GM03348 (cell line): ENCODE results near the gene CDH13.
A peak's percentile ranks its signal among the peaks of the same experiment; 100 is the strongest.

Source experiments
- DNase-seq: peaks from one replicate; pipeline ENCODE4 v3.0.0; 2012; ENCODE audit warnings: low spot score

Gene CDH13

DNA sequence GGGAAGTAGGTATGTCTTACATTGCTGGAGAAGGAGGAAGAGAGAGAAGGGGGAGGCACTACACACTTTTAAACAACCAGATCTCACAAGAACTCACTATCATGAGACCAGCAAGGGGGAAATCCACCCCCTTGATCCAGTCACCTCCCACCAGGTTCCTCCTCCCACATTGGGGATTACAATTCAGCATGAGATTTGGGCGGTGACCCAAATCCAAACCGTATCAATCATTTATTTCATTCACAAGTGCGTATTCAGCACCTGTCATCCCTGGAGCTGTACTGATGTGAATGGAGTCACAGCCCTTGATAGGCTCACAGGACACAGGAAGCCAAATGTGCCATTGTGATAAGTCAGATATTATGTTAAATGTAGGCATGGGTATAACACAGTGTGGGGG is 952.7 kb downstream of the CDH13 start:
- DNase-seq, result no peak

DNA sequence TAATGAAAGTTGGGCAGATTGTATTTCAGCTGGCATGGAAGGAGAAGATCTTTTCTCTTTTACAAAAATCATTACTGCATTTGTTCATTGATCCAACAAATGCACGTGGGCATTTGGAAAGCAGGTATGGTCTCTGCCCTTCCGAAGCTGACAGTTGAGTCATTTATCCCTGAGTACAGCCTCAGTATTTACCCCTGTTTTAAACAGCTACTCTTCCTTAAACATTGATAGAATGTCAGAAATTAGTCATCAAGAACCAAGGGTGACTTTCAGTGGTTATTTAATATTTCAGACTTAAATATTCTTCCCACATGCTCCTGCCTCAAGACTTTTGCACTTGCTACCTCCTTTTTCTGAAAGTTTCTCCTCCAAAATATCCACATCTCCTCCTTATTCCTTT is 954.3 kb downstream of the CDH13 start:
- DNase-seq, result no peak

GRCh38 chr16:83581994-83582747 is 955.4 kb downstream of the CDH13 start:
- DNase-seq, result no peak

DNA sequence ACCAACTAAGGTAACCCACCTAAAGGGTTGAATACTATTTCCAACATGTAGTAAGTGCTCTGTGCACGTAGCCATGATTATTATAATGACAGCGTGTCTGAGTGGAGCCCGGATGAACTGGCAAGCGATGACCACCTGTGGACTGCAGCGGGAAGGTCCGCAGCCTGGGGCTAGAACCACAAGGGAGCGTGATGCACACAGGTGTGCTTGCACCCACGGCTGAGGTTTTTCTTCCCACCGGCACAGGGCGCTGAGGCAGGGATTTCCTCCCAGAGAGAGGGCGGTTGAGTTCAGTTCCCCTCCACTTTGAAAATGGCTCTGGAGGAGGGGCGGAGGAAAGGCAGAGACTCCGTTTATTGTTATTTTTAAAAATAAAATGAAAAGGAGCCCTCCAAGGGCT is 959.3 kb downstream of the CDH13 start:
- DNase-seq, result no peak

- DNase-seq, result no peak
Measured at GRCh38 chr16:83586461-83587200, 959.9 kb downstream of the CDH13 start.

DNA sequence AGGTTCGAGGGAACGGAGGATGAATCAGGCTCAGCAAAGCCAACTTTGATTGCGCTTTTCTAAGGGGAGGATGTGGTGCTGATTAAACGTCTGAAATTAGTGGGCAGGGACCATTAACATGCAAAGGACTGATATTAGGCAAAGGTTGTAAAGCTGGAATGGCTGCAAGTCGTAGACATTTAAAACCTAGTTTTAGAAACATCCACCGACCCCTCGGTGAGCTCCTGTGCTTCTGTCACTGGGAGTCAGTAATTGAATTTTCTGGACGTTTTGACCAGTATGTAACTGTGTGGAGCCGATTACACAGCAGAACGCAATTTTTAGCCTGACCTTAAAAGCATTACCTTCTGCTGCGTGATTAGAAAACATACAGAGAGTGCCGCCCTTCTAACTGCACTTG is 960.4 kb downstream of the CDH13 start:
- no peak for DNase-seq

GRCh38 chr16:83588070-83588469 is 961.3 kb downstream of the CDH13 start:
- no peak for DNase-seq

DNA sequence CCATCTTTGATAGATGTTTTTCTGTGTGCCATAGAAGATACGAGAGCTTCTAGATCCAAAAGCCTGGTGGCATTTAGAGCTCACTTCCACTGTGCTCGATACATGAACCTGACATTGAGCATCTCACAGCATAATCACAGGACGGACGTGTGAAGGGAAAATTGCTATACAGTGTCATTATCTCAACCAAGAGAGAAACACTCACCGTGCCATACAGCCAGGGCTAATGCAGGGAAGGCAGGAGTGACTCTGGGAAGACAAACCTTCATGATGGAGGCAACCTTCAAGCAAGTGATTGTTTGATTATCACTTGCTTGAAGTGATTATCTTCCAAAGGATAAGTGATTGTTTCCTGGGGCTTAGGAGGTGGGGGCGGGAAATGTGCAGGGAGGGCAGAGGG is 962.8 kb downstream of the CDH13 start:
- no peak for DNase-seq

DNA sequence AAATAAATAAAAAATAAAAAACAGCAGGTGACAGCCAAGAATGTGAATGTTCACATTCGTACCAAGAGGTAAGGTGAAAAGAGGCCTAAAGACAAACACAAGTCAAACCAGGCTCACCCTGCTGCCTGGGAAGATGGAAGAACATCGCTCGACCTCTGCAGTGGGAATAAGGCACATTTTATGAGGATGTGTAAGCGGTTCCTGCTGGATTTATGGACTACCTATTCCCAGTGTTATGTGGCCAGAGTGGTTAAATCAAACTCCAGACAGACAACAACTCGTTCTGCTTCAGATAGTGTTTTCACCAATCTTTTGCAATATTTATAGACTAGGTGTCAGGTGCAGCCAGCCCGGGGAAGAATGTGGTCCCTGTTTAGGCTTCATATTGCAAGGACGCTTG is 966.0 kb downstream of the CDH13 start:
- DNase-seq, result no peak

DNA sequence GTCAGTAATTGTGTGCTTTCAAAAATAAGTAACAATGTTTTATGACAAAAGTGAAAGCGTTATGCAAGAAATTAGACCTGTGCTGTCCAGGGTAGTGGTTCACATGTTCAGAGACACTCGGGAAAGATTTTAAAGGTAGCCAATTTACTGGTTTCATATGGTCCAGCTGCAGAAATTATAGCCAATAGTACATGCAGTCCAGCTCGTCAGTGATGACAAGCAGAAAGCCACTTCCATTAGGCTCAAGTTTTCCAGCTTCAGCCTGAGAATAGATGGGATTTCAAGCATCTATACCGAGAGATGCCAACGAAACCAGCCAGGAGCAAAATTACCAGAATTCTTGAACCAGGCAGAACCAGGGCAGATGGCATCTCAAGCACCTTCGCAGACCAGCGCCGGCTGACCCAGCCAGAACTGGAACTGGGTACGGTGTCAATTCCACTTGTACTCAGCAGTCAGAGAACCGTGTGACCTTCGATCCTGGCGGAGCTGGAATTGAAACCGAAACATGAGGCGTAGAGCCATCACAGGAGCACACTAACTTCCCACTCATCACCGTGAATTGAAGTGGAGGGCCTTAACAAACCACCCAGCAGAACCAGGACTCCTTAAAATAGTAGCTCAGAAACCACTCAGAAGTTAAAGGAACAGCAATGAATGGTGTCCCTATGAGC is 973.2 kb downstream of the CDH13 start:
- DNase-seq, result no peak

DNA sequence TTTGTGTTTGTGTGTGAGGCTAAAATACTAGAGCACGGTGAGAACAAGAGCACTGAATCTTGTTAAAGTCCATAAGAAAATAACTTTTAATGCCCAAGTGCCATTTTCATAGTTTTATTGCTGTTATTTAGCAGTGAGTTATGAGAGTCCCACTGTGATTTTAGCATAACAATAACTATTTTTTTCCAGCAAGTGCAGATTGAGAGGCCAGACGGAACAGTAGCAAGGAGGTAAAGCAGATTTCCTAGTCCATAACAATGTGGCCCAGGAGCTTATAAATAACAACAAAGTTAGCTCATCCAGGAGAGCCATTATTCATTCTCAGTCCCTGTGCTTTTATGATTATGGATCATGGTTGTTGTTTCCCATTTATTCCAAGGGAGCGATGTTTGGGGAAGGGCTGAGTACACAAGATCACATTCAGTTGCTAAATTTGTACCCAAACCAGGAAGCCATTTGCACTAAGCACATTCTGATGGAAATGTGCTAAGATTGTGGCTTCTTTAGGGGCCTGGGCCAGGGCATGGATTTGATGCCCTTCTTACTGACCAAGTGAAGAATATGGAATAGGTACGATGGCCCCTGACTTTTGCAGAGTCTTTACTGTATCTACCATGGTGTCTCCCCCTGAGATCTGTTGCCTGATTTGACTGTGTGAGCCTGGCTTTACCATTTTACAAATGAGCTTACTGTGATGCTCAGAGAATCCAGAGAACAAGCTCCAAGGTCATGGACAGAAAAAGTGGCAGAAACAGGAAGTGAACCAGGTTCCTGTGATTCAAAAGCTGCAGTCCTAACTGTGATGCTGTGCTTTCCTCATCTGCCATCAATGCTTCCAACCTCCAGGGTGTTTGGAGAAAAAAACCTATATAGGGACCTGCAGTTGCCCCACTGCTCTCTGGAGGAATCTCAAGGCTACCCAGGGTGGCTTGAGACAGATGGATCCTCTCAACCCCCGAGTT is 976.3 kb downstream of the CDH13 start:
- no peak for DNase-seq

DNA sequence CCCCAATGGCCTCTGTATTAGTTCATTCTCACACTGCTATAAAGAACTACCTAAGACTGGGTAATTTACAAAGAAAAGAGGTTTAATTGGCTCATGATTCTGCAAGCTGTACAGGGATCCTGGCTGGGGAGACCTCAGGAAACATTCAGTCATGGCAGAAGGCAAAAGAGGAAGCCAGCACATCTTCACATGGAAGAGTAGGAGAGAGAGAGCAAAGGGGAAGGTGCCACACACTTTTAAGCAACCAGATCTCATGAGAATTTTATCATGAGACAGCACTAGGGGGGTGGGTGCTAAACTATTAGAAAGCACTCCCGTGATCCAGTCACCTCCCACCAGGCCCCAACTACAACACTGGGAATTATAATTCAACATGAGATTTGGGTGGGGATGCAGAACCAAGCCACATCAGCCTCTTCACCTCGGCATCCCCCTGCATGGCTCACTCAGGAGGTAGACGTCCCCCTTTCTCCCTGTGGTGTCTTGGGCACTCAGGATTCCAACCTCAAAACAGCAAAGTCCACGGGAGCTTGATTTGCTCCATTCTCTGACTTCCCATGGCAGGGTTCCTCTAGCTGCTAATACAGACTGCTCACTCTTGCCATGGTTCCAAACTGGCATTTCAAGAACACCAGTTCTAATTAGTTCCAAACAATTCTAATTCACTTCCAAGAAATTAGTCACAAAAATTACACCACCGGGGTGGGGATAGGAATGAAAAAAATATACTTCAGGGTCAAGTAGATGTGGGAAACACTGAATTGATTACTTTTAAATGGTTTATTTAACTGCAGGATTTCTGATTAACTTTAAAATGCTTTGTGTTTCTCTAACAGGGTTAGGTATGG is 977.2 kb downstream of the CDH13 start:
- peak; percentile 50 for DNase-seq

DNA sequence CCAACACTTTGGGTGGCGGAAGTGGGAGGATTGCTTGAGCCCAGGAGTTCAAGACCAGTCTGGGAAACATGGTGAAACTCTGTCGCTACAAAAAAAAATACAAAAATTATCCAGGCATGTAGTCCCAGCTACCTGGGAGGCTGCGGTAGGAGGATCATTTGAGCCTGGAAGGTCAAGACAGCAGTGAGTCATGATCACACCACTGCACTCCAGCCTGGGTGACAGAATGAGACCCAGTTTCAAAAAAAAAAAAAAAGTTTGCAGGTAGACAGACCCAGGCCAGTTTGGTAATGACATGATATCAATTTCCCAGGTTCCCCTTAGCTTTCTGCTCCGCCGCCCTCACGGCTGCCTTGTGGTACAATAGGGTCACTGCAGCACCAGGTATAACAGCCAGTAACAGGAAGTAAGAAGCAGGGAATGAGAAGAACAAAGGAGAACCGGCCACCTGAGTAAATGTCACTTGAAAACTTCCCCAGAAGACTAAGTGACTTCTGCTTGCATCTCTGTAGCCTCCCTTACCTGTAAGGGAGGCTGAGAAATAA is 979.8 kb downstream of the CDH13 start:
- DNase-seq, result no peak

GRCh38 chr16:83609178-83609577 is 982.4 kb downstream of the CDH13 start:
- no peak for DNase-seq

DNA sequence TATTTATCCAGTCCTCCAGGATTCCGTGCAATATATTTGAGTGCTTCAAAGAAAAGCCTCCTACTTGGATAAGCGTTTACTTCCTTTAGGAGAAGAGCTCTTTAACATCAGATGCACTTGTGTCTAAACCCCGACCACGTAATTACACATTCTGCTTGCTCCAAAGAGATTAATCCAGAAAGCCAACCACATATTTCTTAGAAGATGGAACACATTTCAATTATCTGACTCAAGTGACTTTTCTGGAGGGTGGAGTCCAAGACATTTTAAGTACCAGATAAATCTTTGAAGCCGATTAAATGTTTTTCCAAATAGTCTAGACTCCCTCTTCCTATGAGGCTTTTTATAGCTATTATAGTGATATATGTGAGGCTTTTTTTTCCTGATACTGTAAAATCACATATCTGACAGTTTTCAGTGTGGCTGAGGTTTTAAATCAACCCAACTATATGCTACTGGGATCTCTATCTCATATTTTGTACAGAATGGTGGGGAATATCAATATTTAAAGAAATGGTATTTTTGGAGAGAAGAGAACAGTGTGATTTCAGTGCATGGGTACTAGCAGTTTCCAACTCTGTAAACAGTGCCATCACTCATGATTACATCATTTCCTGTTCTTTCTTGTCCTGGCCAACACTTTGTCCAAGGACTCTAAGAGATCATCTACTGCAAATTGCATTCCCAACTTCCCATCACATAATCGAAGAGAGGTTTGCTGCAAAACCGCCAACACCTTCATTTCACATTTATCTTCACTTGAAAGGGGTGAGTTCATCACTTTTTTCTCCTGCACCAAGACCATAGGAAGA is 988.6 kb downstream of the CDH13 start:
- DNase-seq, result peak; percentile 56

DNA sequence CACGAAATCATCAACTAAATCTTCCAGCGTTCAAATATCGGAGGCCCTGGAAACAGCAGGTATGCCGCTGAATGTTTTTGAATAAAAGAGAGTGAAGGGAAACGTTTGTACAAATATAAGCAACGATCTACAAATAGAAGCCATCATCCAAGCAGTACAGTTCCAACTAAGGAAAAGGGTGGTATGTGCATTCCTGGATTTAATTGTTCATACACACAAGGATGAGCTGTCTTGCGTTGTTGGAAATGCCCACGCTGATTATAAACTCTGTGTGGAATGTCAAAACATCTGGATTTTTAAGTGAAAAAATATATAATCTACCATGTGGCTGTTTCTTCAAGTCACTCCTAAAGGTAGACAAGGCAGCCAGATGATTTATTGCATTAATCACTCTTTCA is 989.2 kb downstream of the CDH13 start:
- peak; percentile 22 for DNase-seq

- DNase-seq, result no peak
Measured at GRCh38 chr16:83619381-83620150, 992.8 kb downstream of the CDH13 start.

DNA sequence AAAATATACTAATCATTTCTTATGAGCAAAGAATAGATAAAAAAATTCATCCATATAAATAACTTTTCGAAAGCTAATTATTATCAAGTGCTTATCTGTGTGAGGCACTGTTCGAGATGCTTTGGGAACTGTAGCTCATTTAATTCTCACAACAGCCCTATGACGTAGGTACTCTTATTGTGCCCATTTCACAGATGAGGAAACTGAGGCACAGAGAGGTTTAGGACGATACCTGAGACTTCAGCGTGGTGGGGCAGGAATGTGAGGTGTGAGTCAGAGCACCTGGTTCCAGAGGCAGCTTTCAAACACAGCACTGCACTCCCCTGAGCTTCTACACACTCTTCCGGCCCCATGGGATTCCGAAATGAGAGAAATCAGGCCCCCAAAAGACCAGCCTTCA is 995.2 kb downstream of the CDH13 start:
- no peak for DNase-seq

GRCh38 chr16:83623091-83623730 is 996.4 kb downstream of the CDH13 start:
- no peak for DNase-seq
